ENCODE measurements around the gene POU2AF2.

Gene POU2AF2

GRCh38 chr11:111303461-111303860, 57.9 kb downstream of the POU2AF2 start:
- peaks cover 33% of the 10 kb centered on the region for H3K27me3 ChIP-seq (ENCODE audit: control insufficient read depth, insufficient read depth, low read length)
- peaks cover 12% of the 10 kb centered on the region for H3K4me1 ChIP-seq (ENCODE audit: control insufficient read depth, insufficient read depth, low read length)
- no peak overlapping the region for H3K9ac ChIP-seq (ENCODE audit: low read length)
- no peaks in the 10 kb centered on the region for H3K9me3 ChIP-seq (ENCODE audit: control insufficient read depth, insufficient read depth, low read depth, low read length)
- no peak overlapping the region for H3K27ac ChIP-seq (ENCODE audit: low read depth, low read length)
- H3K4me3 ChIP-seq (ENCODE audit: low read depth, low read length): no peak overlapping the region
- no peaks in the 10 kb centered on the region for H3K36me3 ChIP-seq (ENCODE audit: control insufficient read depth, insufficient read depth, low read length)

GRCh38 chr11:111305162-111305802, 59.8 kb downstream of the POU2AF2 start:
- Histone ChIP-seq H3K9me3 (ENCODE audit: control insufficient read depth, insufficient read depth, low read depth, low read length) (no peaks in the 10 kb centered on the region), H3K36me3 (ENCODE audit: control insufficient read depth, insufficient read depth, low read length) (no peaks in the 10 kb centered on the region), H3K27me3 (ENCODE audit: control insufficient read depth, insufficient read depth, low read length) (peaks cover 14% of the 10 kb centered on the region), H3K9ac (ENCODE audit: low read length) (no peak overlapping the region), H3K4me1 (ENCODE audit: control insufficient read depth, insufficient read depth, low read length) (peaks cover 12% of the 10 kb centered on the region), H3K27ac (ENCODE audit: low read depth, low read length) (no peak overlapping the region), H3K4me3 (ENCODE audit: low read depth, low read length) (no peak overlapping the region)

- no peak overlapping the region for H3K27ac ChIP-seq (ENCODE audit: low read depth, low read length)
- no peaks in the 10 kb centered on the region for H3K36me3 ChIP-seq (ENCODE audit: control insufficient read depth, insufficient read depth, low read length)
- H3K9me3 ChIP-seq (ENCODE audit: control insufficient read depth, insufficient read depth, low read depth, low read length): no peaks in the 10 kb centered on the region
- H3K4me1 ChIP-seq (ENCODE audit: control insufficient read depth, insufficient read depth, low read length): peaks cover 12% of the 10 kb centered on the region
- H3K9ac ChIP-seq (ENCODE audit: low read length): no peak overlapping the region
- no peak overlapping the region for H3K4me3 ChIP-seq (ENCODE audit: low read depth, low read length)
- H3K27me3 ChIP-seq (ENCODE audit: control insufficient read depth, insufficient read depth, low read length): peaks cover 8% of the 10 kb centered on the region
Observed at GRCh38 chr11:111305876-111306275, 60.4 kb downstream of the POU2AF2 start.

GRCh38 chr11:111306321-111306720, 60.8 kb downstream of the POU2AF2 start:
- Histone ChIP-seq H3K9me3 (ENCODE audit: control insufficient read depth, insufficient read depth, low read depth, low read length) (no peaks in the 10 kb centered on the region), H3K36me3 (ENCODE audit: control insufficient read depth, insufficient read depth, low read length) (no peaks in the 10 kb centered on the region), H3K4me3 (ENCODE audit: low read depth, low read length) (no peak overlapping the region), H3K9ac (ENCODE audit: low read length) (no peak overlapping the region), H3K4me1 (ENCODE audit: control insufficient read depth, insufficient read depth, low read length) (peaks cover 12% of the 10 kb centered on the region), H3K27me3 (ENCODE audit: control insufficient read depth, insufficient read depth, low read length) (peaks cover 4% of the 10 kb centered on the region; the same call in 1 of the 2 replicates), H3K27ac (ENCODE audit: low read depth, low read length) (no peak overlapping the region)

- Histone ChIP-seq H3K9ac (ENCODE audit: low read length) (no peak overlapping the region), H3K4me1 (ENCODE audit: control insufficient read depth, insufficient read depth, low read length) (peaks cover 10% of the 10 kb centered on the region), H3K4me3 (ENCODE audit: low read depth, low read length) (no peak overlapping the region), H3K27ac (ENCODE audit: low read depth, low read length) (no peak overlapping the region), H3K36me3 (ENCODE audit: control insufficient read depth, insufficient read depth, low read length) (no peaks in the 10 kb centered on the region), H3K27me3 (ENCODE audit: control insufficient read depth, insufficient read depth, low read length) (no peaks in the 10 kb centered on the region; the same call in 1 of the 2 replicates), H3K9me3 (ENCODE audit: control insufficient read depth, insufficient read depth, low read depth, low read length) (no peaks in the 10 kb centered on the region)
Observed at GRCh38 chr11:111307472-111308108, 62.1 kb downstream of the POU2AF2 start.

- H3K36me3 ChIP-seq (ENCODE audit: control insufficient read depth, insufficient read depth, low read length): no peaks in the 10 kb centered on the region
- H3K9ac ChIP-seq (ENCODE audit: low read length): no peak overlapping the region
- H3K9me3 ChIP-seq (ENCODE audit: control insufficient read depth, insufficient read depth, low read depth, low read length): no peaks in the 10 kb centered on the region
- no peak overlapping the region for H3K4me3 ChIP-seq (ENCODE audit: low read depth, low read length)
- H3K27me3 ChIP-seq (ENCODE audit: control insufficient read depth, insufficient read depth, low read length): no peaks in the 10 kb centered on the region; the same call in 1 of the 2 replicates
- no peak overlapping the region for H3K27ac ChIP-seq (ENCODE audit: low read depth, low read length)
- peaks cover 5% of the 10 kb centered on the region for H3K4me1 ChIP-seq (ENCODE audit: control insufficient read depth, insufficient read depth, low read length)
Observed at GRCh38 chr11:111308140-111308539, 62.6 kb downstream of the POU2AF2 start.

- Histone ChIP-seq H3K27ac (ENCODE audit: low read depth, low read length) (no peak overlapping the region), H3K4me3 (ENCODE audit: low read depth, low read length) (no peak overlapping the region), H3K9me3 (ENCODE audit: control insufficient read depth, insufficient read depth, low read depth, low read length) (no peaks in the 10 kb centered on the region), H3K9ac (ENCODE audit: low read length) (no peak overlapping the region), H3K27me3 (ENCODE audit: control insufficient read depth, insufficient read depth, low read length) (no peaks in the 10 kb centered on the region; the same call in 1 of the 2 replicates), H3K36me3 (ENCODE audit: control insufficient read depth, insufficient read depth, low read length) (no peaks in the 10 kb centered on the region), H3K4me1 (ENCODE audit: control insufficient read depth, insufficient read depth, low read length) (no peaks in the 10 kb centered on the region)
Observed at GRCh38 chr11:111309215-111309915, 63.8 kb downstream of the POU2AF2 start.

- Histone ChIP-seq H3K9ac (ENCODE audit: low read length) (no peak overlapping the region), H3K27ac (ENCODE audit: low read depth, low read length) (no peak overlapping the region), H3K9me3 (ENCODE audit: control insufficient read depth, insufficient read depth, low read depth, low read length) (no peaks in the 10 kb centered on the region), H3K4me3 (ENCODE audit: low read depth, low read length) (no peak overlapping the region), H3K4me1 (ENCODE audit: control insufficient read depth, insufficient read depth, low read length) (no peaks in the 10 kb centered on the region), H3K36me3 (ENCODE audit: control insufficient read depth, insufficient read depth, low read length) (no peaks in the 10 kb centered on the region), H3K27me3 (ENCODE audit: control insufficient read depth, insufficient read depth, low read length) (no peaks in the 10 kb centered on the region)
Observed at GRCh38 chr11:111310088-111310487, 64.6 kb downstream of the POU2AF2 start.

GRCh38 chr11:111310723-111311122, 65.2 kb downstream of the POU2AF2 start:
- H3K9me3 ChIP-seq (ENCODE audit: control insufficient read depth, insufficient read depth, low read depth, low read length): no peaks in the 10 kb centered on the region
- no peaks in the 10 kb centered on the region for H3K36me3 ChIP-seq (ENCODE audit: control insufficient read depth, insufficient read depth, low read length)
- H3K4me3 ChIP-seq (ENCODE audit: low read depth, low read length): no peak overlapping the region
- no peak overlapping the region for H3K27ac ChIP-seq (ENCODE audit: low read depth, low read length)
- H3K27me3 ChIP-seq (ENCODE audit: control insufficient read depth, insufficient read depth, low read length): no peaks in the 10 kb centered on the region
- H3K4me1 ChIP-seq (ENCODE audit: control insufficient read depth, insufficient read depth, low read length): no peaks in the 10 kb centered on the region
- no peak overlapping the region for H3K9ac ChIP-seq (ENCODE audit: low read length)

GRCh38 chr11:111312076-111312475, 66.6 kb downstream of the POU2AF2 start:
- H3K9me3 ChIP-seq (ENCODE audit: control insufficient read depth, insufficient read depth, low read depth, low read length): no peaks in the 10 kb centered on the region
- no peaks in the 10 kb centered on the region for H3K36me3 ChIP-seq (ENCODE audit: control insufficient read depth, insufficient read depth, low read length)
- no peak overlapping the region for H3K4me3 ChIP-seq (ENCODE audit: low read depth, low read length)
- no peaks in the 10 kb centered on the region for H3K4me1 ChIP-seq (ENCODE audit: control insufficient read depth, insufficient read depth, low read length)
- H3K27me3 ChIP-seq (ENCODE audit: control insufficient read depth, insufficient read depth, low read length): no peaks in the 10 kb centered on the region
- no peak overlapping the region for H3K27ac ChIP-seq (ENCODE audit: low read depth, low read length)
- H3K9ac ChIP-seq (ENCODE audit: low read length): no peak overlapping the region

- Histone ChIP-seq H3K4me1 (ENCODE audit: control insufficient read depth, insufficient read depth, low read length) (peaks cover 8% of the 10 kb centered on the region; the same call in 1 of the 2 replicates), H3K27ac (ENCODE audit: low read depth, low read length) (no peak overlapping the region), H3K9me3 (ENCODE audit: control insufficient read depth, insufficient read depth, low read depth, low read length) (no peaks in the 10 kb centered on the region), H3K4me3 (ENCODE audit: low read depth, low read length) (no peak overlapping the region), H3K27me3 (ENCODE audit: control insufficient read depth, insufficient read depth, low read length) (no peaks in the 10 kb centered on the region), H3K9ac (ENCODE audit: low read length) (no peak overlapping the region), H3K36me3 (ENCODE audit: control insufficient read depth, insufficient read depth, low read length) (no peaks in the 10 kb centered on the region)
Observed at GRCh38 chr11:111319296-111319695, 73.8 kb downstream of the POU2AF2 start.
